Astrocyte of the spinal cord (primary cell): ENCODE data around the gene ANKRD31.
"Not testable (repeated sequence)": the region's sequence is repeated elsewhere in the genome, so short reads cannot be mapped to it uniquely, and the experiment has no call there.

Experiments used
- DNase-seq: peaks from one replicate; pipeline ENCODE4 v3.0.0; 2011; ENCODE audit warnings: low read depth, low spot score
- H3K4me3 ChIP-seq: 2 replicates; pipeline ENCODE4 v1.5.1; 2011; ENCODE audit warnings: low read depth, mild to moderate bottlenecking, low read length, moderate library complexity
- CTCF ChIP-seq: IDR thresholded peaks from 2 replicates; pipeline ENCODE4 v1.5.1; 2012; ENCODE audit warnings: low read depth, mild to moderate bottlenecking, low read length, inconsistent platforms
- in situ Hi-C: cut with HindIII; loops from 2 replicates; pipeline ENCODE4 v1.10.0; 2017; ENCODE audit warnings: low sequenced_read_pairs

The ANKRD31 gene

GRCh38 chr5:75277463-75277862, 40.8 kb upstream of the ANKRD31 start:
- in situ Hi-C loops: no loop called here
- no peak for TF ChIP-seq CTCF
- no peak for DNase-seq

GRCh38 chr5:75275756-75276155, 39.1 kb upstream of the ANKRD31 start:
- no peak for TF ChIP-seq CTCF
- DNase-seq: no peak
- no peak overlapping the region for H3K4me3 ChIP-seq
- in situ Hi-C loops: no loop called here

More at GRCh38 chr5:75277463-75277862, 40.8 kb upstream of the ANKRD31 start:
- no peak overlapping the region for H3K4me3 ChIP-seq

DNA sequence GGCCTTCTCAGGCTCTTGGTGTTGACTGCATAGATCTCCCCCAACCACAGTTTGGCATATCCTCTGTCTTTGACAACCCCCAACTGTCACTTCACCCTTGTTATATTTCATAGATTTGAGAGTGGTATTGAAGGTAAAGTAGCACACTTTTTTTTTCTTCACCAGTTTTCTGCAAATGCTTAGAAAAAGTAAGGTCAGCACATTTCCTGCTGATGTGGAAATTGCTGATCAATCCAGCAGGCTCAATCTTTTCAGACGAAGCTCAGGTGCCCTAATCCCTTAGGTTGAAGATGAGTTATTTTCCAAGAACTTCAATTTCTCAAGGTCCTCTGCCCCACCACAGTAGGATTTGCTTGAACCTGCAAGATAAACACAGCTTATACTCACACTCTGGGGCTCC, 38.5 kb upstream of the ANKRD31 start:
- no peak for DNase-seq
- H3K4me3 ChIP-seq: no peak overlapping the region
- in situ Hi-C loops: no loop called here
- no peak for TF ChIP-seq CTCF

DNA sequence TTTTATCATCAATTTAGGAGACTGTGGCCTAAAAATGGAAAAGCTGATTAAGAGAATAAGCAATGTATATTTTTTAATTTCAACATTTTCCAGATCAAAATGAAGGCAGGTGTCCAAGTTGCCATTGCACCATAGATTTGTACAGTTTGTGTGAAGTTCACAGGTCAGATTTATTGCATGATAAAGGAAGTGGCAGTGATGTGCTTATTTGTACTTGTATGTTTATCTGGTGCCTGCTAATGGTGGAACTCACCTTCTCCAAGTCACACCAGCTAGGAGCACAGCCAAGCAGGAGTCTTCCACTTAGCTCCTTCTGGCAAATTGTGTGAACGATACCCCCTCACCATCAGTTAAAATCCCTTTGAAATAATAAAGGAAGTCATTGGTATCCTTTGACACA, 37.8 kb upstream of the ANKRD31 start:
- TF ChIP-seq CTCF: no peak
- no peak overlapping the region for H3K4me3 ChIP-seq
- DNase-seq: no peak
- in situ Hi-C loops: no loop called here

DNA sequence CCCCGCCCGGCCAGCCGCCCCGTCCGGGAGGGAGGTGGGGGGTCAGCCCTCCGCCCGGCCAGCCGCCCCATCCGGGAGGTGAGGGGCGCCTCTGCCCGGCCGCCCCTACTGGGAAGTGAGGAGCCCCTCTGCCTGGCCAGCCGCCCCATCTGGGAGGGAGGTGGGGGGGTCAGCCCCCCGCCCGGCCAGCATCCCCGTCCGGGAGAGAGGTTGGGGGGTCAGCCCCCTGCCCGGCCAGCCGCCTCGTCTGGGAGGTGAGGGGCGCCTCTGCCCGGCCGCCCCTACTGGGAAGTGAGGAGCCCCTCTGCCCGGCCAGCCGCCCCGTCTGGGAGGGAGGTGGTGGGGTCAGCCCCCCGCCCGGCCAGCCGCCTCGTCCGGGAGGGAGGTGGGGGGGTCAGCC, 33.9 kb upstream of the ANKRD31 start:
- in situ Hi-C loops, DNase-seq, H3K4me3 ChIP-seq: not testable (repeated sequence)

GRCh38 chr5:75265731-75266130, 29.1 kb upstream of the ANKRD31 start:
- in situ Hi-C loops: no loop called here
- TF ChIP-seq CTCF: peak; percentile 55
- no peak overlapping the region for H3K4me3 ChIP-seq
- DNase-seq: peak; percentile 44

DNA sequence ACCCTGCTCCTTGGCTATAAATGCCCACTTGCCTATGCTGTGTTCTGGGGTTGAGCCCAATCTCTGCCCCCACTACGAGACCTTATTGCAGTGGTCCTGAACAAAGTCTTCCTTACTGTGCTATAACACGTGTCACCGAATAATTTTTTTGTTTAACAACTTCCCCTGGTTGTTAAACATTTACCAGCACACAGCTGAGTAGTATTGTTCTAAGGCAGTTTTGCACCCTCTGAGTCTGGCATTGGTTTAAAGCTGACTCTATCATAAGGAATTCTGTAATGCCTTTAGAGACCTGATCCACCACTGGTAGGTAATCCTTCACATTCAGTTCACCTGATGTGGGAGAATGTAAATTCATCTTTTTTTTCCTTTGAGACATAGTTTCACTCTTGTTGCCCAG, 25.6 kb upstream of the ANKRD31 start:
- DNase-seq: no peak
- no peak for TF ChIP-seq CTCF
- in situ Hi-C loops: no loop called here
- H3K4me3 ChIP-seq: no peak overlapping the region
